Jurkat, Clone E6-1 (cell line): ENCODE data around the gene HS3ST4.
A peak's percentile ranks its signal among the peaks of the same experiment; 100 is the strongest.

Experiments used
- DNase-seq: peaks from one replicate; pipeline ENCODE4 v3.0.0-alpha.2; 2011; ENCODE audit warnings: low read depth, low spot score
- H3K4me3 ChIP-seq: 2 replicates; pipeline ENCODE4 v1.5.1; 2011; ENCODE audit warnings: mild to moderate bottlenecking, low read length, control low read depth, moderate library complexity

HS3ST4 gene

DNA sequence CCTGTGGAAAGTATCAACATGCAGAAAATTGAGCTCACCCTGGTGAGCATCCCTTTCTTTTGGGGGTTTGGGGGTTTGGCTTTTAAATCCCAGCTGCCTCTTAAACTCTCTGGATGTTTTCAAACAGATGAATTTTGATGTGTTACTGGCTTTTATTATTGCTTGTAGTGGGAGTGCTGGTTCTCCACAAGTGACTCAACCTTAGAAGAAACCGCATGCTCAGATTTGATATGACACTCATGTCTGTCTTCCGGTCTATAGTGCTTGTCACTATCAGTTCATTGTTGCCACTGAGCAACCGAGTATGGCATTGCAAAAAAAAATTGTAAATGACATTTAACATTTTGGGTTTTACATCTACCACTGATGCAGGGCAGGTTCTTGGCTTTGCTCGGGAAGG lies 104.5 kb downstream of the HS3ST4 start:
- H3K4me3 ChIP-seq = no peak overlapping the region
- DNase-seq = no peak

DNA sequence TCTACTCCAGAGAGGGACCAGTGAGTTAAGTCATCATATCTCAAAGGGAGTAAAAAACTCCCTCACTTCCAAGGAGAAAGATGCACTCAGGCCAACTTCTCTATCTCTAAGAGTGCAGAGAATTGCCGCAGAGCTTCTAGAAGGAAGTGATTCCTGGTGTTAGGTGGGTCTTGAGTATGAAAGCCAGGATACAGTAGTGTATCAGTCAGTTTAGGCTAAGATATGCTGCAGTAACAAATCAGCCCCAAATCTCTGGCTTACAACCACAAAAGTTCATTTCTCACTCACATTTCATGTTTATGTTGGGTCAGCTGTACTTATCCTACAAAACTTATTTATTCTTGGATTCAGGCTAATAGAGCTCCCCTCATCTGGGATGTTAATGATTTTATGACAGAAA lies 106.3 kb downstream of the HS3ST4 start:
- no peak for DNase-seq
- H3K4me3 ChIP-seq = no peak overlapping the region

DNA sequence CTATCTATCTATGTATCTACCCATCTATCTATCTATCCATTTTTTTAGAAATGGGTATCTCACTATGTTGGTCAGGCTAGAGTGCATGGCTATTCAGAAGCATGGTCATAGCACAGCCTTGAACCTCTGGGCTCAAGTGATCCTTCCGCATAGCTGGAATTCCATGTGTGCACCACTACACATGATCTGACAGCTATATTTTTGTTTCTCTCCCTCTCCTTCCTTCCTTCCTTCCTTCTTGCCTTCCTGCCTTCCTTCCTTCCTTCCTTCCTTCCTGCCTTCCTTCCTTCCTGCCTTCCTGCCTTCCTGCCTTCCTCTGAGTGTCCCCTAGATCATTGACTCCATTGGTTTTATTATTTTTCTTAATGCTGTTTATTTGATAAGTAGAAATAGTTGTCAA lies 108.1 kb downstream of the HS3ST4 start:
- H3K4me3 ChIP-seq = no peak overlapping the region
- no peak for DNase-seq

DNA sequence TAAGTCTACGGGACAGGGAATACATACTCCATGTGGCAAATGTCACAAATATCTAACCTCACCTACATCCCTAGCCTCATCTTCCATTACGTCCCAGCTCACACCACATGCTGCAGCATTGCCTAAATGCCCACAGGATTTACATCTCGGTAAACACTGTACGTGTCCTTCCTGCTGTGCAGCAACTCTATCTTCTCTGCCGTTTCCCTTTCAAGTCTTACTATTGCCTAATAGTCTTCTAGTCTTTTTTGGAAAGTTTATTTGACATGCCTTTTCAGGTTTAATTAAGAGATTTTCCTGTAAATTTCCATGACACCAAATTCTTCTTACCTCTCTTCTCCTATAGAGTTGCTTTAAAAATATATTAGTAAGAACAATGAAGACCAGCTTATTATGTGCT lies 120.5 kb downstream of the HS3ST4 start:
- H3K4me3 ChIP-seq = no peak overlapping the region
- no peak for DNase-seq

DNA sequence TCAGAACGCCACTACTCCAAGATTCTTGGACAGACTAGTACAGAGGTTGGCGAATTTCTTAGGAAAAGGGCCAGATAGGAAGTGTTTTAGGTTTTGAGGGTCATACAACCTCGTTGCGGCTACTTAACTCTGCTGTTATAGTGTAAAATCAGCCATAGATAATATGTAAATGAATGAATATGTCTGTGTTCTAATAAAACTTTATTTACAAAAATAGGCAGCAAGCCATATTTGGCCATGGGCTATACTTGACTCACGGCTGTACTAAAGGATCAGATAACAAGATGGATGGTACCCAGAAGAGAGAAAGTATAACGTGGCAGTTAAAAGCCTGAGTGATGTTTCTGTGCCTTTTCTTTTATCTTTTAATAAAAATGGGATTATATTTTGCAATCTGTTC lies 125.5 kb downstream of the HS3ST4 start:
- no peak for DNase-seq
- no peak overlapping the region for H3K4me3 ChIP-seq

DNA sequence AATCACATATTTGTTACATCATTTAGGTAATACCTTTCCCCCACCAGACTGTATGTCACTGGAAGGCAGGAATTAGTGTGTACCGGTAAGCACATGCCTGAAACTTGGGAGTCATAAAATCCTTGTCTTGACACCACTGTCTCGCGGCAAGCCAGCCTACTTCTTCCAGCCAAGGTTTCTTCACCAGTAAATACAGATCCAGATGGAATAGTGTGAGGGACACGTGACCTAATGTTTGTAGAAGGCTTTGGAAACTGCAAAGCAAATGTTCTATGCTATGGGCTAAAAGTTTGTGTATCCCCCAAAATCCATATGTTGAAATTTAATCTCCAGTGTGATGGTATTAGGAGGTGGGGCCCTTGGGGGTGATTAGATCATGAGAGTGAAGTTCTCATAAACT lies 126.1 kb downstream of the HS3ST4 start:
- no peak overlapping the region for H3K4me3 ChIP-seq
- DNase-seq = no peak

DNA sequence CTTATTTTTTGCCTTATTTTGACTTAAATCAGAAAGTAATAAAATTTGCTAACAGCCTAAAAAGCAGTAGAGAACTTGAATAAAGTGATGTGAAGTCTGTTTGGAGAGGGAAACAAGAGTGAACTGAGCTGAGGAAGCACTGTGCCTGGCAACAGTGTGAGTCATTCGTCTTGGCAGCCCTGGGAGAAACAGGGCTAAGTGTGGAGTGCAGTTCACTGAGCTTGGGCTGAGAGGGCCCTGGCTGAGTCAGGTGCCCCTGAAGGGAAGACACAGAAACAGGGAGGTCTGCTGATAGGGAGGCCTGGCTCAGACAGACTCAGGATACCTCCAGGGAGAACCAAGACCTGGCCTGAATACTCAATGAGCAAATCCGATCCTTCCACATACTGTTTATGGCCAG lies 132.1 kb downstream of the HS3ST4 start:
- no peak for DNase-seq
- no peak overlapping the region for H3K4me3 ChIP-seq

DNA sequence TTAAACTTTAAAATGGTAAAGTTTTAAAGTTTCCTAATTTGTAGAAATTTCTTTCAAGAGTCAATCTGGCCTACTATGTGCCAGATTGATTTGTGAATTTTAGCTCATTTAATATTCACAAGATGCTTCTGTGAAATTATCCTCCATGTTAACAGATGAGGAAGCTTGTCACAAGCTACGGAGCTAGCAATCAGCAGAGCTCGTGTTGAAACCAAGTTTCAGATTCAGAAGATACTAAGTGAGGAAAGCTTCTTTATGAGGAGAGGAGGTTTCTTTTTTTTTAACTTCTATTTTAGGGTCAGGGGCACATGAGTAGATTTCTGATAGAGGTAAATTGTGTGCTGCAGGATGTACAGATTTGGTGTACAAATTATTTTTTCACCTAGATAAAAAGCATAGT lies 135.9 kb downstream of the HS3ST4 start:
- no peak overlapping the region for H3K4me3 ChIP-seq
- no peak for DNase-seq

DNA sequence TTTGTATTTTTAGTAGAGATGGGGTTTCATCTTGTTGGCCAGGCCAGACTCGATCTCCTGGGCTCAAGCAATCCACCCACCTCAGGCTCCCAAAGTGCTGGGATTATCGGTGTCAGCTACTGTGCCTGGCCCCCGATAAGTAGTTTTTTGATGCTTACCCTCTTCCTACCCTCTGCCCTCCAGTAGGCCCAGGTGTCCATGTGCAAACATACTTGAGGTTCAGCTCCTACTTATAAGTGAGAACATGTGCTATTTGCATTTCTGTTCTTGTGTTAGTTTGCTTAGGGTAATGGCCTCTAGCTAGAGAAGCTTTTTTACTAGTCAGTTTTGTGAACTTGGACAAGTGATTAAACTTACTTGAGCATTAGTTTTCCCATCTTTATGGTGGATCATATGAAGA lies 136.8 kb downstream of the HS3ST4 start:
- H3K4me3 ChIP-seq = no peak overlapping the region
- DNase-seq = no peak

DNA sequence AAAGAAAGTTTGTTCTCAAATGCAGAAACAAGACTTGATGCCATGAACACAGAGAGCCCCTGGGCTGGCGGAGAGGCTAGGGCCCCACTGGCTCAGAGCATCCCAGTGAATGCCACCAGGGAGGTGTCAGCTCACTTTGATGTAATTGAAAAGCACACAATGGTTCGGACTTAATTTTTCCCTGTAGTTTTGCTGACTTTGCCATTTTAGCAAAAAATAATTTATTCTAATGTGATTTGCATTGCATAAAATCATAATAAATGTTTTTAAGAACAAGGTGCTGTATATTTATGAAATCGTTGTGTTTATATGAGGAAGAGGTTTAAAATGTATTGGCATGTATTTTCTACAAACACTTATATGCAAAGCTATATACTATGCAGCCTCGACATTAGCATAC lies 140.5 kb downstream of the HS3ST4 start:
- DNase-seq = no peak
- no peak overlapping the region for H3K4me3 ChIP-seq

DNA sequence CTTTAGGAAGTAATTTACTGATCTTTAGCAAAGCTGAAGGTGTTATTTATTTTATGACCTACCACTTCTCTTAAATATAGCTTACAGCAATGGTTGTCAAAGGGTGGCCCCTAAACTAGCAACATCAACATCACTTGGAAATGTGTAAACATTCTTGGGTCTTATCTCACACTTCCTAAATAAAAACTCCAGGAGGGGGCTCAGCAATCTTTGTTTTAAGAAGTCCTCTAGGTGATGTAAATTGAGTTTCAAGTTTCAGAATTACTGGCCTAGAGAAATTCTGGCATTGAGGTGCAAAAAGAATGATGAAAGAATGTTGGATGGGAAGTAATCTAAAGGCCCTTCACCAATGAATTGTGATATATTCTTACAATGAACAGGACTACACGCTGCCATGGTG lies 142.3 kb downstream of the HS3ST4 start:
- DNase-seq = no peak
- no peak overlapping the region for H3K4me3 ChIP-seq

DNA sequence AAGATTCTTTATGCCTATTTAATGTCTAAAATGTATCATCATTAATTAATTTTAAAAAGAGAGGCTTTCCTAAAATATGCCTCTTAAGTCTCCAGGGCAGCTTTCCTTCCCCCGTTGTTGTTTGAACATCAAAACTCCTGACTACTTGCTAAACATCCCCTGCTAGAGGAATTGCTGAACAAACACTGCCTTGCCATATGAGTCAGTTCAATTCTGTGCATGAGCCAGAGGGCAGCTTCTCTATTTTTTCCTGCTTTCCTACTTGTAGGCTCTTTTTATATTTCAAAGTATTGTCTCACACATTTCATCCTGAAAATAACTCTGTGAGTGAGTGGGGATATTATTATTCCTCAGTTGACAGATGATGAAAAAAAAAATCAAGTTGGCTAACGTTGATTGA lies 143.4 kb downstream of the HS3ST4 start:
- DNase-seq = no peak
- no peak overlapping the region for H3K4me3 ChIP-seq

DNA sequence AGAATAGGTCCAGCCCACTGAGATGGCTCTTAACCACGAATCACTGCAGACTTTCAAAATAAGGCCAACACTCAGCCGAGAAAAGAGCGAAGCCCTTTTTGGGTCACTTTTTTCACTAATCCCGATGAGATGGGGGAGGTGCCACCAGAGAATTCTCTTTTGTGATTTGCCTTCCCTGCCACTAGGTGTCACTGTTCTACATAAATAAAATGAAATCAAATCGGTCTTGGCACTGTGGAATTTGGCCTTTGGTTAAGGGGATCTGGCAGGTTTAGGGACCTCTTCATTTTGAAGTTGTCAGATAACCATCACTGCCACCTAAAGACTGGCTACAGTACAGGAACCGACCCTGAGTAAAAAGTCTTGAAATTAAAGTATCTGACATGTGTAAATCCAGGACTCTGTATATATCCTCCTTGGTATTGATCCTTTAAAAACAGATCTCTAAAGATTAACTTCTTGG lies 147.0 kb downstream of the HS3ST4 start:
- DNase-seq = peak; percentile 50
- H3K4me3 ChIP-seq = no peak overlapping the region

DNA sequence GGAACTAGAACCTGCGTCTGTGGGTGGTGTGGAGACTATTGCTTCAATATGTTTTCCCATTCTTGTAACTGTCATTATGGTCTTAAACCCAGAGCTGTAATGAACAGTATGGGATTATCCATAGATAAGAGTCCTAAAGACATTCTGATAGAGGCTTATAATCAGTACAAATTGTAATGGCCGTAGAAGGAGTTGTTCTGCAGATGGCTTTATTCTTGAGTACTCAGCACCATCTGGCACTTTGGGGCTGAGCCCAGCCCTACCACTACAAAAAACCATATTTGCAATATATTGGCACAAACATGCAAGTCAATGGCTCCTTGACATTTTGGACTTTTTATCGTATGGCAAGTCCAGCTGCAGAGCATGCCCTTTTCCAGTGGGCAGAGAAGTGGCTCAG lies 150.0 kb downstream of the HS3ST4 start:
- no peak overlapping the region for H3K4me3 ChIP-seq
- DNase-seq = no peak

DNA sequence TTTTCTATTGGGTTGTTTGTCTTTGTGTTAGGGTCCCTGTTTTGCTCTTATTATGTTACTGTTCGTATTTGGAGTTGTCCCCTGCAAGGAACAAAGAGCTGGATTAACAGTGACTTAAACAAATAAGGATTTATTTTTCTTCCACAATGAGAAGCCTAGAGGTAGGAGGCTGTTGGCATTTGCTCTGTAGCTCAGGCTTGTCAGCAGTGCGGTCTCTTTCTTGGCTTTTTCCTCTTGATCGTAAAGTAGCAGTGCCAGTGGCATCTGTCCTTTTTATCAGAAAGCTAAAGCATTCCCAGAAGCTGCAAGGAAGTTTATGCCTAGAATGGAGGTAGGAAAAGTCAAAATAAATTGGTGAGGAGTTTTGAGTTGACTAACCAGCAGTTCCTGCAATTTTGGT lies 154.1 kb downstream of the HS3ST4 start:
- no peak for DNase-seq
- no peak overlapping the region for H3K4me3 ChIP-seq

DNA sequence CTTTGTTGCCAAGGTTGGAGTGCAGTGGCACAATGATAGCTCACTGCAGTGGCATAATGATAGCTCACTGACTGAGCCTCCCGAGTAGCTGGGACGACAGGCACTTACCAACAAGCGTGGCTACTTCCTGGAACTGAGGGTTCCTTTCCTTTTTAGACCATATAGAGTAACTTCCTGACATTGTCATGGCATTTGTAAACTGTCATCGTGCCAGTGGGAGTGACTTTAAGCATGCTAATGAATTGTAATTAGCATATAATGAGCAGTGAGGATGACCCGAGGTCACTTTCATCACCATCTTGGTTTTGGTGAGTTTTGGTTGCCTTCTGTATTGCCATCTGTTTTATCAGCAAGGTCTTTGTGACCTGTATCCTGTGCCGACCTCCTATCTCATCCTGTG lies 162.4 kb downstream of the HS3ST4 start:
- H3K4me3 ChIP-seq = no peak overlapping the region
- no peak for DNase-seq

DNA sequence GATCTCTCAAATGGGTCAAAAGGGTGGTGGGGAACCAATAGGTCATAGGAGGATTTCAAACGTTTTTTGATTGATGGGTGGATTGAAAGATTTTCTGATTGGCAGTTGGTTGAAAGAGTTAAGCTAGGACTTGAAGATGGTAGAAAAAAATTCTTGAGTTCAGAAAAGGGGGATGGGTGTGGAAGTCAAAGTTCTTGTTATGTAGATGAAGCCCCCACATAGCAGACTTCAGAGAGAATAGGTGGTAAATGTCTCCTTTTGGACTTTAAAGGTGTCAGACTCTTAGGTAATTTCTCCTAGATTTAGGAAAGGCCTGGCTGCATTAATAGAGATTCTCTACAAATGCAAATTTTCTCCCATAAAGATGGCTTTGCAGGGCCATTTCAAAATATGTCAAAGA lies 163.3 kb downstream of the HS3ST4 start:
- no peak for DNase-seq
- no peak overlapping the region for H3K4me3 ChIP-seq

DNA sequence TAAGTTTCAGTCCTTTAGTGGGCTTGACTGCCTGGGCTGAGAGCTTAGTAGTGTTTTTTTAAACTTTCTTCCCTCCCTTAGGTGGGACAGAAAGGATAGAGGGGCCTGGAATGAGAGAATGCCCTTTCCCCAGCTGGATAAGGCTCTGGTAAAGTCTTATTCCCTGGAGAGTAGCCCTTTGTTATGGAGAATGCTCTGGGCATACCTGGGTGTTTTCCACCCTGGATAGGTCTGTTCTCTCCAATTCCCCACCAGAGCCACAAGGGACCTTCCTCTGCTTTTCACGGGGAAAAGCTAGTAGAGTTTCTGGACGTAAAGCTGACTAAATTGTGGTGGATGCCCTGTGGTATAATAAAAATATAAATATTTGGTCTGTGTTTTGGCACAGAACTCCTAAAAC lies 164.1 kb downstream of the HS3ST4 start:
- no peak overlapping the region for H3K4me3 ChIP-seq
- DNase-seq = no peak

DNA sequence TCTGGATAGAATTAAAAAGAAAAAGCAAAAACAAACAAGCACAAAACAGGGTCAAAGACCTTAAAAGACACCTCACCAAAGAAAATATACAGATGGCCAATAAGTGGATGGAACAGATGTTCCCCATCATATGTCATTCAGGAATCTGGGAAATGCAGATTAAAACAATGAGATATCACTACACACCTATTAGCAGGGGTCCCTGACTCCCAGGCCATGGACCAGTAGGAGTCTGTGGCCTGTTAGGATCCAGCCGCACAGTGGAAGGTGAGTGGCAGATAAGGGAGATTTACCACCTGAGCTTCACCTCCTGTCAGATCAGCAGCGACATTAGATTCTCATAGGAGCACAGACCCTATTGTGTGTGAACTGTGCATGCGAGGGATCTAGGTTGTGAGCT lies 167.9 kb downstream of the HS3ST4 start:
- H3K4me3 ChIP-seq = no peak overlapping the region

DNA sequence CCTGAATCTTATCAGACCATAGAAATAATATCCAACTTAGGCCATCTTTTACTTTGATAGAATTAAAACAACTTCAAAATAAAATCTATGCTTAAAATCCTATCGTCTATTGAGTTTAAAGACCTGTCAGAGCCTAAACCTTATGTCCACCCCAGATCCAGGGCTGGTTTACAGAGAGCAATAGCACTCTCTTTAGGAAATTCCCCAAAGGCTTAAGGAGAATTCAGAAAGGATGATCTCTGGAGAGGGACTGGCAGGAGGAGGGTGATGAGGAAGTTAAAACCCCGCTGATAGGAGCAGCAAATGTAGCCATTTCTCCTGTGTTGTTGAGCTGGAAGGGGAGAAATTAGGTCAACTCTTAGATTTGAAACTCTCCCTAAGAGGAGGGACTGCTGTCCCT lies 175.3 kb downstream of the HS3ST4 start:
- DNase-seq = no peak
- no peak overlapping the region for H3K4me3 ChIP-seq

More for the DNA sequence above, 167.9 kb downstream of the HS3ST4 start:
- DNase-seq = no peak

DNA sequence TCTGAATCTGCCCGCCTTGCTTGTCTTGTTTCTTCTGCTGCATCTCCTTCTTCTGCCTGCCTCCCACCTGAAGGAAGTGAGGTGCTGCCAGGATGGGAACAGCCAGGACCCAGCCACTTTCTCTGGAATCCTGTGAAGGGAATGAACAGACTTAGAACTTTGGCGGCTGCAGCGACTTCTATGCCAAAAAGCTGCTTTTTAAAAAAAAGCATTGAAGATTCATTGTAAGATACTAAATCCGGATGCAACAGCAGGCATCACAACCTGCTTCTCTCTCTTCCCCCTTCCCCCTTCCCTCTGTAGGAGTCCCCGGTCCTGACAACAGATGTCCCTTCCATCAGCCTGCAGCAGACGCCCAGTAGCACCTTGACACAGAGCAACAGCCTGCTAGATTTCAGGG lies 176.3 kb downstream of the HS3ST4 start:
- DNase-seq = no peak
- H3K4me3 ChIP-seq = no peak overlapping the region

DNA sequence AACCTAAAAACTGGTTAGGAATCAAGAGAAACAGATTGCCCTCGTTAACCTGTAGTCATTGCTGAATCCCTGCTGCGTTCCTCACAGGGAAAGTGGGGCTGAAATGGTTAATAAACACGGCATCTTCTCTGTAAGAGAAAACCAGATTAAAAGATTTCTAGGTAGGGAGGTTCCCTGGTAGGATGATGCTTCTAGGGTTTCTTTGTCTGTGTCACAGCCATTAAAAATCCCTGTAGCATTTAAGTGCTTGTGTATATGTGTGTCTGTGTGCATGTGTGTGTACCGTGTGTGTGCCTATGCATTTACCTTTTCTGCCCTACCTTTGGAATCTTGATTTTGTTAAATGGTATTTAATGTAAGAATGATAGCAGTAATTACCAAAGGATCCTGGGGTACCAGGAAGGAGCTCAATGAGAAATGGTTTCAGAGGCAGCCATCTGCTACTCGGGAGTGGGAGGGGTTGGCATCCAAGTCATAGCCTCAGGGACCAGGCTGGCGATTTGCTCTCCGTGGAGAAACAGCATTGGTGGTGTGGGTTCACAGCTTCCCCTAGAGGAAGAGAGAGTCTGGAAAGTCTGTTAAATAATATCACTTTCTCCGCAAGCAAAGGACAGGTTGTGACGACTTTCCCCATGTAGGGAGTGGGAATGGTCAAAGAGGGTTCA lies 177.1 kb downstream of the HS3ST4 start:
- no peak overlapping the region for H3K4me3 ChIP-seq
- DNase-seq = no peak
